Measurements from ENCODE around the gene EZR.
A peak's percentile ranks its signal among the peaks of the same experiment; 100 is the strongest.

Gene EZR

GRCh38 chr6:158760618-158761250 is 58.4 kb downstream of the EZR start:
- no peaks in the 10 kb centered on the region for H3K27me3 Mint-ChIP-seq
- peaks cover 65% of the 10 kb centered on the region for H3K36me3 Mint-ChIP-seq (ENCODE audit: low read depth)
- H3K9me3 Mint-ChIP-seq, result no peaks in the 10 kb centered on the region
- no peaks in the 10 kb centered on the region for H3K4me1 Mint-ChIP-seq (ENCODE audit: low read depth)
- H3K4me3 Mint-ChIP-seq, result no peak overlapping the region
- H3K27ac Mint-ChIP-seq, result no peak overlapping the region

GRCh38 chr6:158759966-158760617 is 59.1 kb downstream of the EZR start:
- H3K27ac Mint-ChIP-seq, result peak overlapping the region; percentile 80
- no peaks in the 10 kb centered on the region for H3K4me1 Mint-ChIP-seq (ENCODE audit: low read depth)
- H3K9me3 Mint-ChIP-seq, result no peaks in the 10 kb centered on the region
- no peak overlapping the region for H3K4me3 Mint-ChIP-seq
- H3K36me3 Mint-ChIP-seq (ENCODE audit: low read depth), result peaks cover 66% of the 10 kb centered on the region
- no peaks in the 10 kb centered on the region for H3K27me3 Mint-ChIP-seq

- Mint-ChIP-seq H3K36me3 (ENCODE audit: low read depth) (peaks cover 64% of the 10 kb centered on the region), H3K27me3 (no peaks in the 10 kb centered on the region), H3K4me1 (ENCODE audit: low read depth) (no peaks in the 10 kb centered on the region), H3K4me3 (no peak overlapping the region), H3K27ac (no peak overlapping the region), H3K9me3 (no peaks in the 10 kb centered on the region)
Measured at GRCh38 chr6:158758941-158759479, 60.2 kb downstream of the EZR start.

- Mint-ChIP-seq H3K4me3 (no peak overlapping the region), H3K4me1 (ENCODE audit: low read depth) (no peaks in the 10 kb centered on the region), H3K36me3 (ENCODE audit: low read depth) (peaks cover 63% of the 10 kb centered on the region), H3K27me3 (no peaks in the 10 kb centered on the region), H3K27ac (no peak overlapping the region), H3K9me3 (no peaks in the 10 kb centered on the region)
Measured at GRCh38 chr6:158758451-158758860, 60.7 kb downstream of the EZR start.

- H3K9me3 Mint-ChIP-seq, result no peaks in the 10 kb centered on the region
- no peak overlapping the region for H3K4me3 Mint-ChIP-seq
- no peaks in the 10 kb centered on the region for H3K27me3 Mint-ChIP-seq
- H3K36me3 Mint-ChIP-seq (ENCODE audit: low read depth), result peaks cover 56% of the 10 kb centered on the region
- peak overlapping the region; percentile 70 for H3K27ac Mint-ChIP-seq
- H3K4me1 Mint-ChIP-seq (ENCODE audit: low read depth), result no peaks in the 10 kb centered on the region
Measured at GRCh38 chr6:158757753-158758090, 61.4 kb downstream of the EZR start.

- H3K27me3 Mint-ChIP-seq, result no peaks in the 10 kb centered on the region
- H3K27ac Mint-ChIP-seq, result no peak overlapping the region
- H3K9me3 Mint-ChIP-seq, result no peaks in the 10 kb centered on the region
- H3K4me3 Mint-ChIP-seq, result no peak overlapping the region
- no peaks in the 10 kb centered on the region for H3K4me1 Mint-ChIP-seq (ENCODE audit: low read depth)
- H3K36me3 Mint-ChIP-seq (ENCODE audit: low read depth), result peaks cover 55% of the 10 kb centered on the region
Measured at GRCh38 chr6:158756977-158757752, 62.0 kb downstream of the EZR start.

GRCh38 chr6:158756126-158756525 is 63.0 kb downstream of the EZR start:
- Mint-ChIP-seq H3K27me3 (no peaks in the 10 kb centered on the region), H3K4me1 (ENCODE audit: low read depth) (no peaks in the 10 kb centered on the region), H3K9me3 (no peaks in the 10 kb centered on the region), H3K36me3 (ENCODE audit: low read depth) (peaks cover 55% of the 10 kb centered on the region), H3K4me3 (no peak overlapping the region), H3K27ac (no peak overlapping the region)

GRCh38 chr6:158755636-158756035 is 63.5 kb downstream of the EZR start:
- no peak overlapping the region for H3K27ac Mint-ChIP-seq

GRCh38 chr6:158754738-158755137 is 64.4 kb downstream of the EZR start:
- Mint-ChIP-seq H3K27me3 (no peaks in the 10 kb centered on the region), H3K27ac (no peak overlapping the region), H3K4me1 (ENCODE audit: low read depth) (no peaks in the 10 kb centered on the region), H3K4me3 (no peak overlapping the region), H3K9me3 (no peaks in the 10 kb centered on the region), H3K36me3 (ENCODE audit: low read depth) (peaks cover 60% of the 10 kb centered on the region)

More at GRCh38 chr6:158755636-158756035, 63.5 kb downstream of the EZR start:
- Mint-ChIP-seq H3K36me3 (ENCODE audit: low read depth) (peaks cover 55% of the 10 kb centered on the region), H3K27me3 (no peaks in the 10 kb centered on the region), H3K4me3 (no peak overlapping the region), H3K9me3 (no peaks in the 10 kb centered on the region), H3K4me1 (ENCODE audit: low read depth) (no peaks in the 10 kb centered on the region)

GRCh38 chr6:158753811-158754210 is 65.4 kb downstream of the EZR start:
- H3K4me3 Mint-ChIP-seq, result no peak overlapping the region

GRCh38 chr6:158752613-158753012 is 66.6 kb downstream of the EZR start:
- no peaks in the 10 kb centered on the region for H3K27me3 Mint-ChIP-seq

More at GRCh38 chr6:158753811-158754210, 65.4 kb downstream of the EZR start:
- H3K4me1 Mint-ChIP-seq (ENCODE audit: low read depth), result no peaks in the 10 kb centered on the region
- H3K36me3 Mint-ChIP-seq (ENCODE audit: low read depth), result peaks cover 60% of the 10 kb centered on the region
- H3K27me3 Mint-ChIP-seq, result no peaks in the 10 kb centered on the region
- no peaks in the 10 kb centered on the region for H3K9me3 Mint-ChIP-seq
- no peak overlapping the region for H3K27ac Mint-ChIP-seq

GRCh38 chr6:158751921-158752320 is 67.2 kb downstream of the EZR start:
- H3K4me1 Mint-ChIP-seq (ENCODE audit: low read depth), result no peaks in the 10 kb centered on the region
- no peak overlapping the region for H3K4me3 Mint-ChIP-seq
- no peak overlapping the region for H3K27ac Mint-ChIP-seq
- H3K36me3 Mint-ChIP-seq (ENCODE audit: low read depth), result peaks cover 61% of the 10 kb centered on the region
- H3K9me3 Mint-ChIP-seq, result no peaks in the 10 kb centered on the region
- no peaks in the 10 kb centered on the region for H3K27me3 Mint-ChIP-seq

More at GRCh38 chr6:158752613-158753012, 66.6 kb downstream of the EZR start:
- Mint-ChIP-seq H3K9me3 (no peaks in the 10 kb centered on the region), H3K36me3 (ENCODE audit: low read depth) (peaks cover 67% of the 10 kb centered on the region), H3K27ac (no peak overlapping the region), H3K4me1 (ENCODE audit: low read depth) (no peaks in the 10 kb centered on the region), H3K4me3 (no peak overlapping the region)

- no peaks in the 10 kb centered on the region for H3K9me3 Mint-ChIP-seq
- no peak overlapping the region for H3K4me3 Mint-ChIP-seq
- H3K27me3 Mint-ChIP-seq, result no peaks in the 10 kb centered on the region
- H3K4me1 Mint-ChIP-seq (ENCODE audit: low read depth), result no peaks in the 10 kb centered on the region
- H3K27ac Mint-ChIP-seq, result no peak overlapping the region
- peaks cover 62% of the 10 kb centered on the region for H3K36me3 Mint-ChIP-seq (ENCODE audit: low read depth)
Measured at GRCh38 chr6:158751224-158751623, 67.9 kb downstream of the EZR start.

GRCh38 chr6:158744986-158745430 is 74.2 kb downstream of the EZR start:
- Mint-ChIP-seq H3K36me3 (ENCODE audit: low read depth) (peaks cover 73% of the 10 kb centered on the region), H3K27ac (no peak overlapping the region)

GRCh38 chr6:158743033-158743651 is 76.0 kb downstream of the EZR start:
- H3K4me1 Mint-ChIP-seq (ENCODE audit: low read depth), result peaks cover 3% of the 10 kb centered on the region
- H3K9me3 Mint-ChIP-seq, result peaks cover 13% of the 10 kb centered on the region
- H3K4me3 Mint-ChIP-seq, result no peak overlapping the region
- no peaks in the 10 kb centered on the region for H3K27me3 Mint-ChIP-seq
- peaks cover 78% of the 10 kb centered on the region for H3K36me3 Mint-ChIP-seq (ENCODE audit: low read depth)
- no peak overlapping the region for H3K27ac Mint-ChIP-seq

More at GRCh38 chr6:158744986-158745430, 74.2 kb downstream of the EZR start:
- Mint-ChIP-seq H3K4me1 (ENCODE audit: low read depth) (no peaks in the 10 kb centered on the region), H3K9me3 (no peaks in the 10 kb centered on the region), H3K4me3 (no peak overlapping the region), H3K27me3 (no peaks in the 10 kb centered on the region)

Measured in stimulated activated naive CD8-positive, alpha-beta T cell treated with anti-CD3 and anti-CD28 coated beads, Interleukin-15, Interleukin-2, amounts not matched to agents 100 ng/mL and 50 ng/mL, for 24 hours (primary cell).